D721Med (cell line): ENCODE data around the gene RETREG1.

Source experiments
- DNase-seq: peaks from one replicate; pipeline ENCODE4 v3.0.0; 2011; ENCODE audit warnings: low spot score; ENCODE audit not compliant: insufficient read length
- FAIRE-seq: peaks from 2 replicates; lab custom pipeline; 2011; peaks lifted over from hg19 to GRCh38; lab: Jason Lieb, UNC
- TF ChIP-seq, protein P1 (sequence below): IDR thresholded peaks from 2 replicates; pipeline ENCODE4 v1.5.1; 2012; ENCODE audit warnings: mild to moderate bottlenecking, control low read depth; ENCODE audit not compliant: insufficient read depth; ENCODE audit errors: missing control alignments

RETREG1 gene

DNA sequence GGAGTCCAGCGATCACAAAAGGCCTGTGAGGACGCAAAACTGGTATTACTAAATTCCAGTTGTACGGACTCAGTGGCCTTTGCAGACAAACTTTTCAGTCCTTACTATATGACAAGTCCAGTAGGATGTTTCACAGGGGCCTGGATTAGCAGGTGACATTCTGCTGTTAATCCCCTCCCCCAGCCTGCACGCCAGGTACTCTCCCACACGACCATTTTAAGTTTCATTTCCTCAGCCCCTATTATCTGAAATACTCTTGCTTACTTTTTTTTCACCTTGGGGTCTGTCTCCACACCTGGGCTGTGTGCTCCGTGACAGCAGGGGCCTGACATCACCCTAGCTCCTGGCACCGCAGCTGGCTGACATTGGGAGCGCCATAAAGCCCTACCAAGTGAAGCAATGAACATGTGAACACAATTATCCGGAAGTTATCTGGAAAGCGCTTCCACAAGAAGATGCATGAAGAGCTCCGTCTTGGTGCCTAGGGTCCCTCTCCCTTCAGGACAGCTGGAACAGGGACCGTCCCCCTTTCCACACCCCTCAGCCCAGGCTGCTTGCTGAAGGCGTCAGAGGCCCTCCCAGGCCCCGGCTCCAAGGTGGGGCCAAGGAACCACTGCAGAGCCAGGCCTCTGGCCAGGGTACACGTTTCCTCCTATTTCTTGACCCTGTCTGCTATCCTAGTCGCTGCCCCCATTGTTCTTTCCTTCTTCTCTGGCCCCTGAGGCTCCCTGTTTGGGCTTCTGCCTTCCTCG lies 111.5 kb downstream of the RETREG1 start:
- TF ChIP-seq, protein P1, sequence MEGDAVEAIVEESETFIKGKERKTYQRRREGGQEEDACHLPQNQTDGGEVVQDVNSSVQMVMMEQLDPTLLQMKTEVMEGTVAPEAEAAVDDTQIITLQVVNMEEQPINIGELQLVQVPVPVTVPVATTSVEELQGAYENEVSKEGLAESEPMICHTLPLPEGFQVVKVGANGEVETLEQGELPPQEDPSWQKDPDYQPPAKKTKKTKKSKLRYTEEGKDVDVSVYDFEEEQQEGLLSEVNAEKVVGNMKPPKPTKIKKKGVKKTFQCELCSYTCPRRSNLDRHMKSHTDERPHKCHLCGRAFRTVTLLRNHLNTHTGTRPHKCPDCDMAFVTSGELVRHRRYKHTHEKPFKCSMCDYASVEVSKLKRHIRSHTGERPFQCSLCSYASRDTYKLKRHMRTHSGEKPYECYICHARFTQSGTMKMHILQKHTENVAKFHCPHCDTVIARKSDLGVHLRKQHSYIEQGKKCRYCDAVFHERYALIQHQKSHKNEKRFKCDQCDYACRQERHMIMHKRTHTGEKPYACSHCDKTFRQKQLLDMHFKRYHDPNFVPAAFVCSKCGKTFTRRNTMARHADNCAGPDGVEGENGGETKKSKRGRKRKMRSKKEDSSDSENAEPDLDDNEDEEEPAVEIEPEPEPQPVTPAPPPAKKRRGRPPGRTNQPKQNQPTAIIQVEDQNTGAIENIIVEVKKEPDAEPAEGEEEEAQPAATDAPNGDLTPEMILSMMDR = no peak
- FAIRE-seq (no peak), DNase-seq (no peak)

DNA sequence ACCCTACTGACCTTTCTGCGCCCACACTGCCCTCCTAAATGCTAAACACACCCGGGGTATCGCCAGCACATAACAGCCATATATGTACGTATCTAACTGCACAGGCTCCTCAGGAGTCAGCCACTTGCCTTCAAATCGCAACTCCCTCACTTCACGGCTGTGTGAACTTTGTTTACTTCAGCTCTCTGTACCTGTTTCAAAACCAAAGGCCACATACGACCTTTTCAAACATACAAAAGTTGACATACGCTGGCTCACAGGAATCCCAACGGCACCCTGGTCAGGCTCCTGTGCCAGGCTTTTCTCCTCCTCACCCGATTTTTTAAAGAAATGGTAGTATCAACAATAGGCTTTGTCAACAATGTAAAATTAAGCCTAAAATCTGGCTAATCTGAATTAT lies 112.2 kb downstream of the RETREG1 start:
- no peak for FAIRE-seq
- TF ChIP-seq, protein P1 = no peak
- DNase-seq = no peak

DNA sequence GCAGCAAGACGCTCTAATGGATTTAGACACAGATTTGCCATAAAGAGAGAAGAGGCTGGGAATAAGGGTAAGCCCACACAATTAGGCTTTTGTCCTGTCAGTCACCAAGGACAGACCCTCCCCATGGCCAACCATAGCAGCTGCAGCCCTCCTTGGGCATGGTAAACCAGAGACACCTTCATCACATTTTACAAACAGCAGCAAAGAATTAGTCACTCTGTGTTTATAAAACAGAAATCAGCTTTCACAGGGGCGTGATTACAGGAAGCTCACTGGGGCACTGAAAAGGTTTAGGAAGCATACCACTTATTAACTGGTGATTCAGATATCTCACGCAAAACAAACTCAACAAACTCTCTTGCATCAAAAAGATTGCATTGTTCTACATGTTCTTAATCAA lies 113.9 kb downstream of the RETREG1 start:
- TF ChIP-seq, protein P1 = no peak
- DNase-seq (no peak), FAIRE-seq (no peak)

DNA sequence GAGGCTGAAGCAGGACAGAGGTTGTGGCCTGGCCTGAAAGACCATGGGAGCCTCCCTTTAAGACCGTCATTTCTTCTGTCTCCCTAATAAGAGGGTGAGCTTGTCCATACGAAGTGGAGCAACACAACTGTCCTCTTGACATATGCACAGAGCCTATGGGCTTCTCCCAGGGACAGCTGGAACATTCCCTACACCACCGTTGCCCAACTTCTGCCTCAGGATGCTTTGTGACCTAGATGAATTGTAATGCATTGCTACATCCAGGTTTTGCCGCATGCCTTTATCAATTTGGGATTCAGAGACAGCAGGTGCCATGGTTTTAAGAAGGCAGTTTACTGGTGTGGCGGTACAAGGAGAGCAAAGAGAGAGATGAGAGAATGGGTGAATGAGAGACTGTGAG lies 116.8 kb downstream of the RETREG1 start:
- DNase-seq = no peak
- FAIRE-seq = no peak
- TF ChIP-seq, protein P1 = no peak

DNA sequence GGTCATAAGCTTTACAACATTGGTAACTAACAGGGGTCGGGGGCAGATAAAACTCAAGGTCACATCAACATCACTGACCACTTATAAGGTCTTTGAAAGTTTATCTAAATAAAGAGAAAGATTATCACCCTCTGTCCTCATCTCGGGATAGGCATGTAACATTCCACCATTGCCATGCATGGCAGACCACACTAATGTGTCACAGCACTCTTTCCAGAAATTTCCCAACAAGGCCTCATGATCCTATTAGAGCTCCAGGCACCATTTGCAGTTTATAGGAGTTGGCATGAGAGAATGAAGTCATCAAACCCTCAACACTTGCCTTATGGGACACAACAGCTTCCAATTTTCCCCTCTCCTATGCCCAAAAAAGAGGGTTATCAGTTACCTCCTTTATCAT lies 119.3 kb downstream of the RETREG1 start:
- TF ChIP-seq, protein P1 = no peak
- no peak for FAIRE-seq
- DNase-seq = no peak

DNA sequence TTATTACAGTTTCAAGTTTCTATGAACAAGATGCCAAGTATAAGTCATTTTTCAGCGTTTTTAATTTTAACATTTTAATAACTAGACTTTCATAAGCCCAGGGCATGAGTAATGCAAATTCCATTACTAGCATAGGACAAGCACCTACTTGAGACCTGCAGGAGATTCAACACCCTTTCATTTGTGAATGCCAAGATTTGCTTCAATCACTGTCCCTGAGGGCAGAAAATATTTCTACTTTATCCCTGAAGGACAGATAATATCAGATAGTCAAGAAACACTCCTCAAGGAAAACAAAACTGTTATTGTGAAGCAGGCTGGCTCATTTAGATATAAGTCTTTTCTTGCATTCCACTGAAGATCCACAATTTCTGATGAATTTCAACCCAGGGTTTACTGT lies 123.5 kb downstream of the RETREG1 start:
- TF ChIP-seq, protein P1 = no peak
- no peak for DNase-seq
- no peak for FAIRE-seq

DNA sequence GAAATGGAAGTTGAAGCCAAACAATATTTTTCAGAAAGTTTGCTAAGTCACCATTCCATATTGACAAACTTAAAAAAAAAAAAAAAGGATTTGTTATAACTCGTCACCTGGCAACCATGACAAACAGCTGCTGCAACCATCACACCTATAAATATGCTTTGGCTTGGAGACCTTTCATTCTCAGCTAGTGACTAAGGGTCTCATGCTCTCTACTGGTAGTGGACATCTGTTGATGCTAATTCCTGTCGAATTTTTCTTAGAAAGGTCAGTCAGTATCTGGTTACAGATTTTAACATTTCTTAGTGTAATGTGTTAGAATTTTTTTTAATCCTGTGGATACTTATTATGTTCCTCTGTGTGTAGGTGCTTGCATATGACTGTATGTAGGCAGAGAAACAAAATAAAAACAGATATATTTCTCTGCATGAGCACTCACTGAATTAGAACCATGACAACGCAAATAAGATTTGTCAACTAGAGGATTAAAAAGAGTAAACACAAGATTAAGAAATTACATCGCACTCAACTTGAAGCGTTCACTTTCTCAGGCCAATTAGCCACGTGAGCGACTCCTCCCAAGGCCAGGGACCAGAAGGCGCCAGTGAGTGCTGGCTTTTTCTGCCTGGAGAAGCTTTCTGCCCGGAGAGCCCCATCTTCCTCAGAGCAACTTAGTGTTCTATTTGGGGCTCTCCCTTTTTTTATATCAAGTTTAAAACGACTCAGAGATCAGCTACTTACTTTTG lies 124.2 kb downstream of the RETREG1 start:
- TF ChIP-seq, protein P1 = no peak
- DNase-seq (no peak), FAIRE-seq (peak; percentile 71)
